Panc1 (cell line): ENCODE results near the gene ARL13B.

Source experiments
- CTCF ChIP-seq: fragments of 450-650 bp; IDR thresholded peaks from 2 replicates; pipeline ENCODE4 v1.5.1; 2017; ENCODE audit warnings: mild to moderate bottlenecking
- POLR2AphosphoS5 ChIP-seq: IDR thresholded peaks from 2 replicates; pipeline ENCODE4 v1.6.1; 2012; ENCODE audit warnings: mild to moderate bottlenecking, low read depth, low read length, moderate library complexity
- REST ChIP-seq, 2 experiments: IDR thresholded peaks; 2 replicates each; pipeline ENCODE4 v1.6.1; 2011 to 2012; ENCODE audit warnings: low read depth in 2 of 2, control low read depth in 1 of 2, low read length in 1 of 2, mild to moderate bottlenecking in 1 of 2, moderate library complexity in 1 of 2; ENCODE audit not compliant: insufficient read depth in 1 of 2
- SIN3A ChIP-seq: IDR thresholded peaks from 2 replicates; pipeline ENCODE4 v1.6.1; 2012; ENCODE audit warnings: low read depth, mild to moderate bottlenecking, low read length, moderate library complexity, borderline replicate concordance; ENCODE audit not compliant: insufficient read depth
- TCF7L2 ChIP-seq: IDR thresholded peaks from 2 replicates; pipeline ENCODE4 v1.6.1; 2011; ENCODE audit warnings: mild to moderate bottlenecking, low read depth, low read length, inconsistent platforms

- TF ChIP-seq CTCF (no peak; the same call in 1 of the 2 replicates), POLR2AphosphoS5 (no peak), TCF7L2 (no peak), REST (IDR thresholded peaks at IDR 0.05; ENCODE audit: insufficient read depth in 1 of 2, low read depth in 2 of 2, low read length in 1 of 2) (no peak), SIN3A (no peak)
Observed at GRCh38 chr3:94098452-94098851, 118.5 kb downstream of the ARL13B start.
